Activated CD8-positive, alpha-beta T cell treated with anti-CD3 and anti-CD28 coated beads, Interleukin-2, amount 10 ng/mL, durations not matched to agents 7 days and 5 days (primary cell): ENCODE data around the gene MYT1. TPM values are rescaled to one million over a fixed set of nuclear protein-coding genes. Genes with fewer than 3 reads are reported as not detected.
"Not testable (repeated sequence)": the region's sequence is repeated elsewhere in the genome, so short reads cannot be mapped to it uniquely, and the experiment has no call there.

Experiments used
- ATAC-seq: fragments of 150-1000 bp; cut with Tn5 transposase; one replicate; pipeline ENCODE4 v1.10.0; 2021; ENCODE audit warnings: moderate library complexity
- CTCF ChIA-PET: fragments of 350-600 bp; sonication (Branson Sonifier 250); formaldehyde crosslinking; loops from one replicate; lab custom pipeline; 2021; ENCODE audit warnings: antibody characterized with exemption; lab: Charles Lee
- POLR2A ChIA-PET: fragments of 350-600 bp; sonication (Branson Sonifier 250); formaldehyde crosslinking; loops from one replicate; lab custom pipeline; 2021; ENCODE audit warnings: antibody characterized with exemption; lab: Charles Lee
- DNase-seq: peaks from one replicate; pipeline ENCODE4 v3.0.0-alpha.2; 2020
- H3K27ac Mint-ChIP-seq: one replicate; pipeline ENCODE4 v1.8.0; 2021; ENCODE audit warnings: mild to moderate bottlenecking, mixed read lengths
- H3K27me3 Mint-ChIP-seq: one replicate; pipeline ENCODE4 v1.8.0; 2021; ENCODE audit warnings: low read depth, mixed read lengths
- H3K36me3 Mint-ChIP-seq: one replicate; pipeline ENCODE4 v1.8.0; 2021; ENCODE audit warnings: low read depth, mixed read lengths
- H3K4me1 Mint-ChIP-seq: one replicate; pipeline ENCODE4 v1.8.0; 2021; ENCODE audit warnings: low read depth, mixed read lengths
- H3K4me3 Mint-ChIP-seq: one replicate; pipeline ENCODE4 v1.8.0; 2021; ENCODE audit warnings: mild to moderate bottlenecking, mixed read lengths
- H3K9me3 Mint-ChIP-seq: one replicate; pipeline ENCODE4 v1.8.0; 2022; ENCODE audit warnings: mixed read lengths; ENCODE audit not compliant: insufficient read depth
- total RNA-seq, 2 experiments: library from RNA; stranded (reverse); gene quantifications; one replicate each; pipeline ENCODE4 v1.2.3, GENCODE V29; 2021

MYT1 gene
- total RNA-seq, 2 experiments from 2014 or later, result not detected

- POLR2A ChIA-PET, result no interaction called here
Observed at GRCh38 chr20:64130271-64130670, 34.0 kb upstream of the MYT1 start.

GRCh38 chr20:64130876-64131275, 33.4 kb upstream of the MYT1 start:
- ChIA-PET CTCF (no interaction called here), POLR2A (no interaction called here)
- H3K4me1 Mint-ChIP-seq, result no peaks in the 10 kb centered on the region
- no peaks in the 10 kb centered on the region for H3K9me3 Mint-ChIP-seq
- H3K36me3 Mint-ChIP-seq, result no peaks in the 10 kb centered on the region
- H3K4me3 Mint-ChIP-seq, result no peak overlapping the region
- DNase-seq, result no peak
- no peak overlapping the region for H3K27ac Mint-ChIP-seq
- peaks cover 6% of the 10 kb centered on the region for H3K27me3 Mint-ChIP-seq
- ATAC-seq, result no peak

More at GRCh38 chr20:64130271-64130670, 34.0 kb upstream of the MYT1 start:
- CTCF ChIA-PET, result no interaction called here
- ATAC-seq (no peak), DNase-seq (no peak)
- Mint-ChIP-seq H3K9me3 (no peaks in the 10 kb centered on the region), H3K36me3 (no peaks in the 10 kb centered on the region), H3K4me1 (no peaks in the 10 kb centered on the region), H3K27ac (no peak overlapping the region), H3K27me3 (peaks cover 6% of the 10 kb centered on the region), H3K4me3 (no peak overlapping the region)

- Mint-ChIP-seq H3K27me3 (peaks cover 6% of the 10 kb centered on the region), H3K4me3 (no peak overlapping the region), H3K4me1 (no peaks in the 10 kb centered on the region), H3K36me3 (no peaks in the 10 kb centered on the region), H3K27ac (no peak overlapping the region), H3K9me3 (no peaks in the 10 kb centered on the region)
- no peak for ATAC-seq
- no peak for DNase-seq
- ChIA-PET CTCF (no interaction called here), POLR2A (no interaction called here)
Observed at GRCh38 chr20:64131406-64131805, 32.8 kb upstream of the MYT1 start.

- POLR2A ChIA-PET, result no interaction called here
- no peaks in the 10 kb centered on the region for H3K9me3 Mint-ChIP-seq
- no peak overlapping the region for H3K27ac Mint-ChIP-seq
- CTCF ChIA-PET, result no interaction called here
- H3K4me1 Mint-ChIP-seq, result no peaks in the 10 kb centered on the region
- DNase-seq, result no peak
- H3K27me3 Mint-ChIP-seq, result peaks cover 3% of the 10 kb centered on the region
- no peaks in the 10 kb centered on the region for H3K36me3 Mint-ChIP-seq
- no peak overlapping the region for H3K4me3 Mint-ChIP-seq
- no peak for ATAC-seq
Observed at GRCh38 chr20:64133951-64134407, 30.3 kb upstream of the MYT1 start.

- H3K27me3 Mint-ChIP-seq, H3K36me3 Mint-ChIP-seq, H3K4me3 Mint-ChIP-seq, ATAC-seq, POLR2A ChIA-PET, H3K4me1 Mint-ChIP-seq, H3K27ac Mint-ChIP-seq, H3K9me3 Mint-ChIP-seq, DNase-seq, CTCF ChIA-PET: not testable (repeated sequence)
Observed at GRCh38 chr20:64134744-64135143, 29.5 kb upstream of the MYT1 start.

GRCh38 chr20:64136004-64136710, 28.1 kb upstream of the MYT1 start:
- Mint-ChIP-seq H3K27me3 (no peaks in the 10 kb centered on the region), H3K36me3 (no peaks in the 10 kb centered on the region), H3K9me3 (no peaks in the 10 kb centered on the region), H3K27ac (no peak overlapping the region), H3K4me3 (no peak overlapping the region), H3K4me1 (no peaks in the 10 kb centered on the region)
- ChIA-PET POLR2A (no interaction called here), CTCF (no interaction called here)
- DNase-seq (no peak), ATAC-seq (no peak)

- H3K4me1 Mint-ChIP-seq, result no peaks in the 10 kb centered on the region
- no peak overlapping the region for H3K4me3 Mint-ChIP-seq
- POLR2A ChIA-PET, result no interaction called here
- no peaks in the 10 kb centered on the region for H3K27me3 Mint-ChIP-seq
- CTCF ChIA-PET, result no interaction called here
- ATAC-seq (no peak), DNase-seq (no peak)
- H3K27ac Mint-ChIP-seq, result no peak overlapping the region
- H3K36me3 Mint-ChIP-seq, result no peaks in the 10 kb centered on the region
- H3K9me3 Mint-ChIP-seq, result no peaks in the 10 kb centered on the region
Observed at GRCh38 chr20:64137598-64138031, 26.6 kb upstream of the MYT1 start.

GRCh38 chr20:64138276-64138815, 25.9 kb upstream of the MYT1 start:
- CTCF ChIA-PET, result no interaction called here

GRCh38 chr20:64139199-64140060, 24.8 kb upstream of the MYT1 start:
- Mint-ChIP-seq H3K27me3 (no peaks in the 10 kb centered on the region), H3K9me3 (no peaks in the 10 kb centered on the region), H3K27ac (no peak overlapping the region), H3K4me3 (no peak overlapping the region), H3K36me3 (no peaks in the 10 kb centered on the region), H3K4me1 (no peaks in the 10 kb centered on the region)
- ChIA-PET CTCF (no interaction called here), POLR2A (no interaction called here)
- DNase-seq (no peak), ATAC-seq (no peak)

More at GRCh38 chr20:64138276-64138815, 25.9 kb upstream of the MYT1 start:
- POLR2A ChIA-PET, result no interaction called here
- no peaks in the 10 kb centered on the region for H3K9me3 Mint-ChIP-seq
- H3K27ac Mint-ChIP-seq, result no peak overlapping the region
- no peaks in the 10 kb centered on the region for H3K36me3 Mint-ChIP-seq
- no peak for DNase-seq
- H3K4me3 Mint-ChIP-seq, result no peak overlapping the region
- no peaks in the 10 kb centered on the region for H3K4me1 Mint-ChIP-seq
- H3K27me3 Mint-ChIP-seq, result no peaks in the 10 kb centered on the region
- ATAC-seq, result no peak

- Mint-ChIP-seq H3K4me3 (no peak overlapping the region), H3K4me1 (no peaks in the 10 kb centered on the region), H3K27ac (no peak overlapping the region), H3K9me3 (no peaks in the 10 kb centered on the region), H3K27me3 (no peaks in the 10 kb centered on the region), H3K36me3 (peaks cover 2% of the 10 kb centered on the region)
- ChIA-PET POLR2A (no interaction called here), CTCF (no interaction called here)
- DNase-seq (no peak), ATAC-seq (no peak)
Observed at GRCh38 chr20:64140061-64140931, 24.0 kb upstream of the MYT1 start.

- DNase-seq, result no peak
- no peak overlapping the region for H3K27ac Mint-ChIP-seq
- H3K9me3 Mint-ChIP-seq, result no peaks in the 10 kb centered on the region
- ChIA-PET POLR2A (no interaction called here), CTCF (no interaction called here)
- H3K4me3 Mint-ChIP-seq, result no peak overlapping the region
- no peaks in the 10 kb centered on the region for H3K4me1 Mint-ChIP-seq
- ATAC-seq, result no peak
- H3K27me3 Mint-ChIP-seq, result no peaks in the 10 kb centered on the region
- peaks cover 2% of the 10 kb centered on the region for H3K36me3 Mint-ChIP-seq
Observed at GRCh38 chr20:64140956-64141355, 23.3 kb upstream of the MYT1 start.
